Endothelial cell of umbilical vein (primary cell): Measurements from ENCODE around the gene ITIH4.

Experiments used
- EZH2 ChIP-seq: IDR thresholded peaks from 2 replicates; pipeline ENCODE4 v1.6.1; 2012; ENCODE audit warnings: borderline replicate concordance, low read depth, mild to moderate bottlenecking, moderate library complexity, low read length, inconsistent platforms; ENCODE audit not compliant: severe bottlenecking
- GATA2 ChIP-seq: IDR thresholded peaks from 2 replicates; pipeline ENCODE4 v1.7.0; 2011; ENCODE audit warnings: low read depth, mild to moderate bottlenecking, moderate library complexity, mixed read lengths, low read length; ENCODE audit not compliant: insufficient read length, insufficient read depth
- JUN ChIP-seq: IDR thresholded peaks from 2 replicates; pipeline ENCODE4 v1.6.1; 2011; ENCODE audit warnings: borderline replicate concordance, low read depth; ENCODE audit not compliant: insufficient read length, insufficient read depth
- MYC ChIP-seq: IDR thresholded peaks from one replicate; pipeline ENCODE4 v1.6.1; 2011; ENCODE audit warnings: mild to moderate bottlenecking, low read depth, low read length
- POLR2A ChIP-seq: IDR thresholded peaks from 2 replicates; pipeline ENCODE4 v1.6.1; 2012; ENCODE audit warnings: low read depth, mild to moderate bottlenecking, control low read depth, low read length
- POLR2AphosphoS5 ChIP-seq: IDR thresholded peaks from 2 replicates; pipeline ENCODE4 v1.6.1; 2012; ENCODE audit warnings: low read depth, mild to moderate bottlenecking, control low read depth, low read length, moderate library complexity; ENCODE audit not compliant: insufficient read depth
- TF ChIP-seq, protein P1 (sequence below), 2 donors: IDR thresholded peaks; 1 replicate in 1 of 2; 2 replicates in 1 of 2; pipeline ENCODE4 v1.5.1; 2011; ENCODE audit warnings: low read length in 2 of 2, mild to moderate bottlenecking in 2 of 2, moderate library complexity in 2 of 2, control low read depth in 1 of 2, inconsistent platforms in 1 of 2, low read depth in 1 of 2; ENCODE audit not compliant: insufficient read depth in 1 of 2; ENCODE audit errors: extremely low read depth in 1 of 2
- TF ChIP-seq, protein P2 (sequence below): IDR thresholded peaks from 2 replicates; pipeline ENCODE4 v1.6.1; 2011; ENCODE audit not compliant: insufficient read depth, insufficient read length

- TF ChIP-seq, protein P1, sequence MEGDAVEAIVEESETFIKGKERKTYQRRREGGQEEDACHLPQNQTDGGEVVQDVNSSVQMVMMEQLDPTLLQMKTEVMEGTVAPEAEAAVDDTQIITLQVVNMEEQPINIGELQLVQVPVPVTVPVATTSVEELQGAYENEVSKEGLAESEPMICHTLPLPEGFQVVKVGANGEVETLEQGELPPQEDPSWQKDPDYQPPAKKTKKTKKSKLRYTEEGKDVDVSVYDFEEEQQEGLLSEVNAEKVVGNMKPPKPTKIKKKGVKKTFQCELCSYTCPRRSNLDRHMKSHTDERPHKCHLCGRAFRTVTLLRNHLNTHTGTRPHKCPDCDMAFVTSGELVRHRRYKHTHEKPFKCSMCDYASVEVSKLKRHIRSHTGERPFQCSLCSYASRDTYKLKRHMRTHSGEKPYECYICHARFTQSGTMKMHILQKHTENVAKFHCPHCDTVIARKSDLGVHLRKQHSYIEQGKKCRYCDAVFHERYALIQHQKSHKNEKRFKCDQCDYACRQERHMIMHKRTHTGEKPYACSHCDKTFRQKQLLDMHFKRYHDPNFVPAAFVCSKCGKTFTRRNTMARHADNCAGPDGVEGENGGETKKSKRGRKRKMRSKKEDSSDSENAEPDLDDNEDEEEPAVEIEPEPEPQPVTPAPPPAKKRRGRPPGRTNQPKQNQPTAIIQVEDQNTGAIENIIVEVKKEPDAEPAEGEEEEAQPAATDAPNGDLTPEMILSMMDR (IDR thresholded peaks at IDR 0.05; ENCODE audit: extremely low read depth in 1 of 2, insufficient read depth in 1 of 2, low read depth in 1 of 2, low read length in 2 of 2) = no peak
- no peak for TF ChIP-seq JUN
- TF ChIP-seq POLR2A = no peak
- TF ChIP-seq POLR2AphosphoS5 = no peak
- no peak for TF ChIP-seq MYC
- TF ChIP-seq, protein P2, sequence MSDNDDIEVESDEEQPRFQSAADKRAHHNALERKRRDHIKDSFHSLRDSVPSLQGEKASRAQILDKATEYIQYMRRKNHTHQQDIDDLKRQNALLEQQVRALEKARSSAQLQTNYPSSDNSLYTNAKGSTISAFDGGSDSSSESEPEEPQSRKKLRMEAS = no peak
- no peak for TF ChIP-seq EZH2
- TF ChIP-seq GATA2 = no peak
Observed at GRCh38 chr3:52787246-52787645, 43.2 kb downstream of the ITIH4 start.
